ENCODE measurements around the gene TRAF1.
"Not testable (repeated sequence)": the region's sequence is repeated elsewhere in the genome, so short reads cannot be mapped to it uniquely, and the experiment has no call there.

Gene TRAF1

GRCh38 chr9:120926397-120926928 is at the start of gene TRAF1:
Gene TRAF1 (minus strand): TSS chr9:120926796. CDS start chr9:120926075, 721 bp downstream.
- no peak for DNase-seq (ENCODE audit: low read depth in 2 of 2, low spot score in 1 of 2)

GRCh38 chr9:120974921-120975320 is 48.3 kb upstream of the TRAF1 start:
- no peak for DNase-seq (ENCODE audit: low read depth in 2 of 2, low spot score in 1 of 2)

GRCh38 chr9:120974181-120974580 is 47.6 kb upstream of the TRAF1 start:
- DNase-seq (ENCODE audit: low read depth in 2 of 2, low spot score in 1 of 2) = no peak

- DNase-seq (ENCODE audit: low read depth in 2 of 2, low spot score in 1 of 2) = no peak
Measured at GRCh38 chr9:120971938-120972337, 45.3 kb upstream of the TRAF1 start.

GRCh38 chr9:120971471-120971870 is 44.9 kb upstream of the TRAF1 start:
- DNase-seq (ENCODE audit: low read depth in 2 of 2, low spot score in 1 of 2) = not testable (repeated sequence)

- DNase-seq (ENCODE audit: low read depth in 2 of 2, low spot score in 1 of 2) = no peak
Measured at GRCh38 chr9:120970244-120970643, 43.6 kb upstream of the TRAF1 start.

GRCh38 chr9:120966013-120966369 is 39.4 kb upstream of the TRAF1 start:
- no peak for DNase-seq (ENCODE audit: low read depth in 2 of 2, low spot score in 1 of 2)

GRCh38 chr9:120965344-120966012 is 38.9 kb upstream of the TRAF1 start:
- DNase-seq (ENCODE audit: low read depth in 2 of 2, low spot score in 1 of 2) = no peak

GRCh38 chr9:120961936-120962335 is 35.3 kb upstream of the TRAF1 start:
- DNase-seq (ENCODE audit: low read depth in 2 of 2, low spot score in 1 of 2) = no peak

GRCh38 chr9:120960001-120960400 is 33.4 kb upstream of the TRAF1 start:
- DNase-seq (ENCODE audit: low read depth in 2 of 2, low spot score in 1 of 2) = no peak

GRCh38 chr9:120956862-120957261 is 30.3 kb upstream of the TRAF1 start:
- no peak for DNase-seq (ENCODE audit: low read depth in 2 of 2, low spot score in 1 of 2)

GRCh38 chr9:120951960-120952618 is 25.5 kb upstream of the TRAF1 start:
- no peak for DNase-seq (ENCODE audit: low read depth in 2 of 2, low spot score in 1 of 2)

- no peak for DNase-seq (ENCODE audit: low read depth in 2 of 2, low spot score in 1 of 2)
Measured at GRCh38 chr9:120950421-120951388, 24.1 kb upstream of the TRAF1 start.

GRCh38 chr9:120949290-120949689 is 22.7 kb upstream of the TRAF1 start:
- DNase-seq (ENCODE audit: low read depth in 2 of 2, low spot score in 1 of 2) = no peak

- DNase-seq (ENCODE audit: low read depth in 2 of 2, low spot score in 1 of 2) = no peak
Measured at GRCh38 chr9:120948824-120949223, 22.2 kb upstream of the TRAF1 start.

GRCh38 chr9:120947222-120947621 is 20.6 kb upstream of the TRAF1 start:
- no peak for DNase-seq (ENCODE audit: low read depth in 2 of 2, low spot score in 1 of 2)

GRCh38 chr9:120946259-120946658 is 19.7 kb upstream of the TRAF1 start:
- DNase-seq (ENCODE audit: low read depth in 2 of 2, low spot score in 1 of 2) = no peak

GRCh38 chr9:120944948-120945347 is 18.4 kb upstream of the TRAF1 start:
- DNase-seq (ENCODE audit: low read depth in 2 of 2, low spot score in 1 of 2) = no peak

- no peak for DNase-seq (ENCODE audit: low read depth in 2 of 2, low spot score in 1 of 2)
Measured at GRCh38 chr9:120944434-120944843, 17.8 kb upstream of the TRAF1 start.

- DNase-seq (ENCODE audit: low read depth in 2 of 2, low spot score in 1 of 2) = no peak
Measured at GRCh38 chr9:120942186-120943001, 15.8 kb upstream of the TRAF1 start.
